Ovary (tissue), 3 donors: ENCODE data around the gene GALNT10.

Experiments used
- CTCF ChIP-seq, 3 donors: fragments of 450-650 bp in 2 of 3; fragments of 200-600 bp in 1 of 3; IDR thresholded peaks; one replicate each; pipeline versions ENCODE4 v1.5.1 to v1.8.0; 2016 to 2022; ENCODE audit warnings: antibody characterized with exemption in 3 of 3, mild to moderate bottlenecking in 1 of 3
- EP300 ChIP-seq: sonication (generic); formaldehyde crosslinking; IDR thresholded peaks from one replicate; pipeline ENCODE4 v1.6.1; 2017; ENCODE audit warnings: antibody characterized with exemption
- donor health status: DM: no; HTN: no; CAD: no.

GRCh38 chr5:154401355-154401754, 210.8 kb downstream of the GALNT10 start:
- TF ChIP-seq CTCF (IDR thresholded peaks at IDR 0.05) (no peak), EP300 (no peak)
